Nephron (organoid): ENCODE measurements around the gene LIMCH1.

Experiments
- H3K27ac Mint-ChIP-seq, 3 experiments: 2 replicates each; pipeline ENCODE4 v1.8.0; 2020; ENCODE audit warnings: mixed read lengths in 3 of 3, mild to moderate bottlenecking in 2 of 3, moderate library complexity in 1 of 3
- H3K27me3 Mint-ChIP-seq: 2 replicates; pipeline ENCODE4 v1.8.0; 2021; ENCODE audit warnings: low read depth, mild to moderate bottlenecking, moderate library complexity, mixed read lengths
- H3K36me3 Mint-ChIP-seq: 2 replicates; pipeline ENCODE4 v1.8.0; 2020; ENCODE audit warnings: low read depth, mixed read lengths
- H3K4me1 Mint-ChIP-seq: 2 replicates; pipeline ENCODE4 v1.8.0; 2020; ENCODE audit warnings: mixed read lengths
- H3K4me3 Mint-ChIP-seq, 3 experiments: 2 replicates each; pipeline ENCODE4 v1.8.0; 2020; ENCODE audit warnings: mild to moderate bottlenecking in 3 of 3, mixed read lengths in 3 of 3, moderate library complexity in 2 of 3
- H3K9me3 Mint-ChIP-seq: 2 replicates; pipeline ENCODE4 v1.8.0; 2020; ENCODE audit warnings: mixed read lengths
- TF ChIP-seq, protein P1 (sequence below), 3 experiments: fragments of 200-600 bp; sonication (generic); IDR thresholded peaks; one replicate each; pipeline ENCODE4 v1.5.0; 2021; ENCODE audit warnings: antibody characterized with exemption in 3 of 3; ENCODE audit not compliant: unreplicated experiment in 3 of 3

The LIMCH1 gene

GRCh38 chr4:41580007-41580406 lies 42.0 kb downstream of the LIMCH1 start:
- TF ChIP-seq, protein P1, sequence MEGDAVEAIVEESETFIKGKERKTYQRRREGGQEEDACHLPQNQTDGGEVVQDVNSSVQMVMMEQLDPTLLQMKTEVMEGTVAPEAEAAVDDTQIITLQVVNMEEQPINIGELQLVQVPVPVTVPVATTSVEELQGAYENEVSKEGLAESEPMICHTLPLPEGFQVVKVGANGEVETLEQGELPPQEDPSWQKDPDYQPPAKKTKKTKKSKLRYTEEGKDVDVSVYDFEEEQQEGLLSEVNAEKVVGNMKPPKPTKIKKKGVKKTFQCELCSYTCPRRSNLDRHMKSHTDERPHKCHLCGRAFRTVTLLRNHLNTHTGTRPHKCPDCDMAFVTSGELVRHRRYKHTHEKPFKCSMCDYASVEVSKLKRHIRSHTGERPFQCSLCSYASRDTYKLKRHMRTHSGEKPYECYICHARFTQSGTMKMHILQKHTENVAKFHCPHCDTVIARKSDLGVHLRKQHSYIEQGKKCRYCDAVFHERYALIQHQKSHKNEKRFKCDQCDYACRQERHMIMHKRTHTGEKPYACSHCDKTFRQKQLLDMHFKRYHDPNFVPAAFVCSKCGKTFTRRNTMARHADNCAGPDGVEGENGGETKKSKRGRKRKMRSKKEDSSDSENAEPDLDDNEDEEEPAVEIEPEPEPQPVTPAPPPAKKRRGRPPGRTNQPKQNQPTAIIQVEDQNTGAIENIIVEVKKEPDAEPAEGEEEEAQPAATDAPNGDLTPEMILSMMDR (IDR thresholded peaks at IDR 0.05; ENCODE audit: unreplicated experiment in 3 of 3) = no peak
- H3K4me3 Mint-ChIP-seq = no peak overlapping the region
- peak overlapping the region in 1 of 3 experiments; percentile 39 for H3K27ac Mint-ChIP-seq
- H3K4me1 Mint-ChIP-seq = peaks cover 10% of the 10 kb centered on the region
- H3K27me3 Mint-ChIP-seq = no peaks in the 10 kb centered on the region
- H3K9me3 Mint-ChIP-seq = peaks cover 10% of the 10 kb centered on the region
- peaks cover 17% of the 10 kb centered on the region for H3K36me3 Mint-ChIP-seq

- TF ChIP-seq, protein P1 (IDR thresholded peaks at IDR 0.05; ENCODE audit: unreplicated experiment in 3 of 3) = no peak
- Mint-ChIP-seq H3K9me3 (peaks cover 13% of the 10 kb centered on the region), H3K4me1 (peaks cover 17% of the 10 kb centered on the region), H3K4me3 (no peak overlapping the region), H3K36me3 (peaks cover 15% of the 10 kb centered on the region), H3K27me3 (peaks cover 3% of the 10 kb centered on the region), H3K27ac (peak overlapping the region; percentile 2 to 69 (median 22))
Observed at GRCh38 chr4:41586675-41587225, 48.8 kb downstream of the LIMCH1 start.

DNA sequence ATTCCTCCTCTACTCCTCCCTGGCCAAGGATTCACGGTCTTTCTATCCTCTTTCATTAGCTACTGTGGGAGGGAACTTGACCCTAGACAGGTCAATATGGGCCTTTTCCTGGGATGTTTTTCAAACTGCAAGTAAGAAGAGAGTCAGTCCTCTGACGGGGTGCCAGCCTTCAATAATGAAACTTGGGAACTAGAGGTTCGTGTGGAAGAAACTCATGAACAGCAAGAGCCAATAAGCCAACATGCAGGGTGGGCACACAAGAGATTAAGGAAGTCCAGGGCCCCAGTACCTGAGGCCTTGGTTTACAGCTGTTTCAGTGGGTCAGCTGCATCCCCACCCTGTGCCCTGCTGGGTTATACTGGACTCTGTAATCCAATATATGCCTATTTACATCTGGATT lies 49.3 kb downstream of the LIMCH1 start:
- Mint-ChIP-seq H3K4me3 (no peak overlapping the region), H3K9me3 (peaks cover 13% of the 10 kb centered on the region), H3K27me3 (peaks cover 3% of the 10 kb centered on the region), H3K27ac (peak overlapping the region; percentile 2 to 69 (median 3)), H3K4me1 (peaks cover 21% of the 10 kb centered on the region), H3K36me3 (peaks cover 15% of the 10 kb centered on the region)
- TF ChIP-seq, protein P1 (IDR thresholded peaks at IDR 0.05; ENCODE audit: unreplicated experiment in 3 of 3) = no peak

- H3K36me3 Mint-ChIP-seq = no peaks in the 10 kb centered on the region
- peaks cover 37% of the 10 kb centered on the region for H3K4me1 Mint-ChIP-seq
- no peak overlapping the region for H3K4me3 Mint-ChIP-seq
- H3K27ac Mint-ChIP-seq = peak overlapping the region; percentile 68 to 87 (median 76)
- H3K27me3 Mint-ChIP-seq = peaks cover 3% of the 10 kb centered on the region
- TF ChIP-seq, protein P1 (IDR thresholded peaks at IDR 0.05; ENCODE audit: unreplicated experiment in 3 of 3) = no peak
- no peaks in the 10 kb centered on the region for H3K9me3 Mint-ChIP-seq
Observed at GRCh38 chr4:41590591-41590990, 52.6 kb downstream of the LIMCH1 start.

GRCh38 chr4:41594432-41594831 lies 56.5 kb downstream of the LIMCH1 start:
- peak overlapping the region in 2 of 3 experiments; percentile 22 to 85 for H3K27ac Mint-ChIP-seq
- TF ChIP-seq, protein P1 (IDR thresholded peaks at IDR 0.05; ENCODE audit: unreplicated experiment in 3 of 3) = no peak
- H3K4me1 Mint-ChIP-seq = peaks cover 28% of the 10 kb centered on the region
- no peaks in the 10 kb centered on the region for H3K9me3 Mint-ChIP-seq
- no peak overlapping the region for H3K4me3 Mint-ChIP-seq
- peaks cover 3% of the 10 kb centered on the region for H3K27me3 Mint-ChIP-seq
- H3K36me3 Mint-ChIP-seq = no peaks in the 10 kb centered on the region

DNA sequence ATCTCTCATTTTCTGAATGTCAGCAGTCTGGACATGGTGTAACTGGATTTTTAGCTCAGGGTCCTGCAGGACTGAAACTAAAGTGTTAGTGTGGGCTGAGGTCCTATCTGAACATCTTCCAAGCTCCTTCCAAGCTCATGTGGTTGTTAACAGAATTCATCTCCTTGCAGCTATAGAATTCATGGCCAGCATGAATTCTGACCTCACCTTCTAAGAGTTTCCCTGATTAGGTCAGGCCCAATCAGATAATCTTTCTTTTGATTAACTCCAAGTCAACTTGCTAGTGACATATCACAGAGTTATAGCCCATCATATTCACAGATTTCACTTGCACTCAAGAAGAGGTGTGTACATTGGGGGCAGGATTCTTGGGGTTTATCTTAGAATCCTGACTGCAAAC lies 59.5 kb downstream of the LIMCH1 start:
- Mint-ChIP-seq H3K27ac (no peak overlapping the region), H3K9me3 (no peaks in the 10 kb centered on the region), H3K4me3 (no peak overlapping the region), H3K27me3 (no peaks in the 10 kb centered on the region), H3K36me3 (no peaks in the 10 kb centered on the region), H3K4me1 (peaks cover 42% of the 10 kb centered on the region)
- TF ChIP-seq, protein P1 (IDR thresholded peaks at IDR 0.05; ENCODE audit: unreplicated experiment in 3 of 3) = no peak
